Endothelial cell of umbilical vein (primary cell): ENCODE data around the gene CEBPZOS.

Source experiments
- EZH2 ChIP-seq: IDR thresholded peaks from 2 replicates; pipeline ENCODE4 v1.6.1; 2012; ENCODE audit warnings: borderline replicate concordance, low read depth, mild to moderate bottlenecking, moderate library complexity, low read length, inconsistent platforms; ENCODE audit not compliant: severe bottlenecking
- FOS ChIP-seq: IDR thresholded peaks from 2 replicates; pipeline ENCODE4 v1.6.1; 2011; ENCODE audit warnings: mild to moderate bottlenecking, low read length, moderate library complexity, borderline replicate concordance; ENCODE audit not compliant: insufficient read depth
- JUN ChIP-seq: IDR thresholded peaks from 2 replicates; pipeline ENCODE4 v1.6.1; 2011; ENCODE audit warnings: borderline replicate concordance, low read depth; ENCODE audit not compliant: insufficient read length, insufficient read depth
- MYC ChIP-seq: IDR thresholded peaks from one replicate; pipeline ENCODE4 v1.6.1; 2011; ENCODE audit warnings: mild to moderate bottlenecking, low read depth, low read length
- POLR2A ChIP-seq: IDR thresholded peaks from 2 replicates; pipeline ENCODE4 v1.6.1; 2012; ENCODE audit warnings: low read depth, mild to moderate bottlenecking, control low read depth, low read length
- POLR2AphosphoS5 ChIP-seq: IDR thresholded peaks from 2 replicates; pipeline ENCODE4 v1.6.1; 2012; ENCODE audit warnings: low read depth, mild to moderate bottlenecking, control low read depth, low read length, moderate library complexity; ENCODE audit not compliant: insufficient read depth
- TF ChIP-seq, protein P1 (sequence below), 2 donors: IDR thresholded peaks; 1 replicate in 1 of 2; 2 replicates in 1 of 2; pipeline ENCODE4 v1.5.1; 2011; ENCODE audit warnings: low read length in 2 of 2, mild to moderate bottlenecking in 2 of 2, moderate library complexity in 2 of 2, control low read depth in 1 of 2, inconsistent platforms in 1 of 2, low read depth in 1 of 2; ENCODE audit not compliant: insufficient read depth in 1 of 2; ENCODE audit errors: extremely low read depth in 1 of 2
- TF ChIP-seq, protein P2 (sequence below): IDR thresholded peaks from 2 replicates; pipeline ENCODE4 v1.6.1; 2011; ENCODE audit not compliant: insufficient read depth, insufficient read length

- TF ChIP-seq POLR2AphosphoS5 (no peak), EZH2 (no peak), POLR2A (no peak), MYC (no peak), JUN (no peak), FOS (no peak)
- TF ChIP-seq, protein P1, sequence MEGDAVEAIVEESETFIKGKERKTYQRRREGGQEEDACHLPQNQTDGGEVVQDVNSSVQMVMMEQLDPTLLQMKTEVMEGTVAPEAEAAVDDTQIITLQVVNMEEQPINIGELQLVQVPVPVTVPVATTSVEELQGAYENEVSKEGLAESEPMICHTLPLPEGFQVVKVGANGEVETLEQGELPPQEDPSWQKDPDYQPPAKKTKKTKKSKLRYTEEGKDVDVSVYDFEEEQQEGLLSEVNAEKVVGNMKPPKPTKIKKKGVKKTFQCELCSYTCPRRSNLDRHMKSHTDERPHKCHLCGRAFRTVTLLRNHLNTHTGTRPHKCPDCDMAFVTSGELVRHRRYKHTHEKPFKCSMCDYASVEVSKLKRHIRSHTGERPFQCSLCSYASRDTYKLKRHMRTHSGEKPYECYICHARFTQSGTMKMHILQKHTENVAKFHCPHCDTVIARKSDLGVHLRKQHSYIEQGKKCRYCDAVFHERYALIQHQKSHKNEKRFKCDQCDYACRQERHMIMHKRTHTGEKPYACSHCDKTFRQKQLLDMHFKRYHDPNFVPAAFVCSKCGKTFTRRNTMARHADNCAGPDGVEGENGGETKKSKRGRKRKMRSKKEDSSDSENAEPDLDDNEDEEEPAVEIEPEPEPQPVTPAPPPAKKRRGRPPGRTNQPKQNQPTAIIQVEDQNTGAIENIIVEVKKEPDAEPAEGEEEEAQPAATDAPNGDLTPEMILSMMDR (IDR thresholded peaks at IDR 0.05; ENCODE audit: extremely low read depth in 1 of 2, insufficient read depth in 1 of 2, low read depth in 1 of 2, low read length in 2 of 2): no peak
- TF ChIP-seq, protein P2, sequence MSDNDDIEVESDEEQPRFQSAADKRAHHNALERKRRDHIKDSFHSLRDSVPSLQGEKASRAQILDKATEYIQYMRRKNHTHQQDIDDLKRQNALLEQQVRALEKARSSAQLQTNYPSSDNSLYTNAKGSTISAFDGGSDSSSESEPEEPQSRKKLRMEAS: no peak
These were observed 22.8 kb downstream of the CEBPZOS start for GRCh38 chr2:37219046-37219445.
